Stimulated activated memory B cell treated with anti-CD40 and anti-IgM and Interleukin-4, amounts not matched to agents 10 μg/mL and 1 μg/mL and 100 μg/mL, for 72 hours (primary cell): ENCODE results near the gene FRY.

Source experiments
- ATAC-seq: fragments of 150-1000 bp; cut with Tn5 transposase; 2 replicates; pipeline ENCODE4 v1.10.0; 2021
- H3K27ac Mint-ChIP-seq: one replicate; pipeline ENCODE4 v1.8.0; 2022; ENCODE audit warnings: mild to moderate bottlenecking, mixed read lengths
- H3K27me3 Mint-ChIP-seq: one replicate; pipeline ENCODE4 v1.8.0; 2022; ENCODE audit warnings: mixed read lengths
- H3K36me3 Mint-ChIP-seq: one replicate; pipeline ENCODE4 v1.8.0; 2022; ENCODE audit warnings: mixed read lengths
- H3K4me1 Mint-ChIP-seq: one replicate; pipeline ENCODE4 v1.8.0; 2022; ENCODE audit warnings: mixed read lengths
- H3K4me3 Mint-ChIP-seq: one replicate; pipeline ENCODE4 v1.8.0; 2022; ENCODE audit warnings: mild to moderate bottlenecking, moderate library complexity, mixed read lengths
- H3K9me3 Mint-ChIP-seq: one replicate; pipeline ENCODE4 v1.8.0; 2022; ENCODE audit warnings: mixed read lengths

The FRY gene

GRCh38 chr13:32203736-32204135, 172.2 kb downstream of the FRY start:
- no peak for ATAC-seq
- Mint-ChIP-seq H3K36me3 (no peaks in the 10 kb centered on the region), H3K27ac (no peak overlapping the region), H3K9me3 (no peaks in the 10 kb centered on the region), H3K4me3 (no peak overlapping the region), H3K4me1 (no peaks in the 10 kb centered on the region), H3K27me3 (no peaks in the 10 kb centered on the region)

GRCh38 chr13:32205431-32206096, 174.0 kb downstream of the FRY start:
- Mint-ChIP-seq H3K4me1 (no peaks in the 10 kb centered on the region), H3K4me3 (no peak overlapping the region), H3K27me3 (no peaks in the 10 kb centered on the region), H3K27ac (no peak overlapping the region), H3K9me3 (no peaks in the 10 kb centered on the region), H3K36me3 (no peaks in the 10 kb centered on the region)
- no peak for ATAC-seq

- Mint-ChIP-seq H3K36me3 (no peaks in the 10 kb centered on the region), H3K27me3 (no peaks in the 10 kb centered on the region), H3K9me3 (no peaks in the 10 kb centered on the region), H3K27ac (no peak overlapping the region), H3K4me3 (no peak overlapping the region), H3K4me1 (no peaks in the 10 kb centered on the region)
- ATAC-seq, result no peak
These were observed 174.6 kb downstream of the FRY start for GRCh38 chr13:32206097-32206740.

- ATAC-seq, result no peak
- no peak overlapping the region for H3K27ac Mint-ChIP-seq
- no peaks in the 10 kb centered on the region for H3K27me3 Mint-ChIP-seq
- no peak overlapping the region for H3K4me3 Mint-ChIP-seq
- no peaks in the 10 kb centered on the region for H3K4me1 Mint-ChIP-seq
- H3K36me3 Mint-ChIP-seq, result no peaks in the 10 kb centered on the region
- no peaks in the 10 kb centered on the region for H3K9me3 Mint-ChIP-seq
These were observed 177.3 kb downstream of the FRY start for GRCh38 chr13:32208860-32209259.

GRCh38 chr13:32209652-32210051, 178.1 kb downstream of the FRY start:
- peaks cover 2% of the 10 kb centered on the region for H3K36me3 Mint-ChIP-seq
- no peak overlapping the region for H3K27ac Mint-ChIP-seq
- no peak overlapping the region for H3K4me3 Mint-ChIP-seq
- no peaks in the 10 kb centered on the region for H3K27me3 Mint-ChIP-seq
- no peaks in the 10 kb centered on the region for H3K9me3 Mint-ChIP-seq
- H3K4me1 Mint-ChIP-seq, result no peaks in the 10 kb centered on the region
- ATAC-seq, result no peak

GRCh38 chr13:32210101-32210500, 178.5 kb downstream of the FRY start:
- H3K4me1 Mint-ChIP-seq, result no peaks in the 10 kb centered on the region
- H3K36me3 Mint-ChIP-seq, result peaks cover 4% of the 10 kb centered on the region
- no peak overlapping the region for H3K27ac Mint-ChIP-seq
- no peaks in the 10 kb centered on the region for H3K27me3 Mint-ChIP-seq
- no peak for ATAC-seq
- no peak overlapping the region for H3K4me3 Mint-ChIP-seq
- H3K9me3 Mint-ChIP-seq, result no peaks in the 10 kb centered on the region

GRCh38 chr13:32211813-32212212, 180.2 kb downstream of the FRY start:
- no peaks in the 10 kb centered on the region for H3K4me1 Mint-ChIP-seq
- peaks cover 4% of the 10 kb centered on the region for H3K36me3 Mint-ChIP-seq
- ATAC-seq, result no peak
- H3K9me3 Mint-ChIP-seq, result no peaks in the 10 kb centered on the region
- H3K4me3 Mint-ChIP-seq, result no peak overlapping the region
- H3K27ac Mint-ChIP-seq, result no peak overlapping the region
- no peaks in the 10 kb centered on the region for H3K27me3 Mint-ChIP-seq

- Mint-ChIP-seq H3K27me3 (no peaks in the 10 kb centered on the region), H3K9me3 (no peaks in the 10 kb centered on the region), H3K4me3 (no peak overlapping the region), H3K4me1 (no peaks in the 10 kb centered on the region), H3K27ac (no peak overlapping the region), H3K36me3 (peaks cover 4% of the 10 kb centered on the region)
- ATAC-seq, result no peak
These were observed 180.8 kb downstream of the FRY start for GRCh38 chr13:32212421-32212820.

GRCh38 chr13:32213626-32214025, 182.1 kb downstream of the FRY start:
- Mint-ChIP-seq H3K27ac (no peak overlapping the region), H3K27me3 (no peaks in the 10 kb centered on the region), H3K9me3 (no peaks in the 10 kb centered on the region), H3K36me3 (peaks cover 4% of the 10 kb centered on the region), H3K4me3 (no peak overlapping the region), H3K4me1 (no peaks in the 10 kb centered on the region)
- ATAC-seq, result no peak

GRCh38 chr13:32214071-32214470, 182.5 kb downstream of the FRY start:
- H3K27ac Mint-ChIP-seq, result no peak overlapping the region
- H3K36me3 Mint-ChIP-seq, result peaks cover 4% of the 10 kb centered on the region
- H3K4me1 Mint-ChIP-seq, result no peaks in the 10 kb centered on the region
- H3K4me3 Mint-ChIP-seq, result no peak overlapping the region
- ATAC-seq, result no peak
- no peaks in the 10 kb centered on the region for H3K27me3 Mint-ChIP-seq
- no peaks in the 10 kb centered on the region for H3K9me3 Mint-ChIP-seq

- H3K36me3 Mint-ChIP-seq, result peaks cover 4% of the 10 kb centered on the region
- ATAC-seq, result no peak
- no peaks in the 10 kb centered on the region for H3K4me1 Mint-ChIP-seq
- no peak overlapping the region for H3K4me3 Mint-ChIP-seq
- H3K9me3 Mint-ChIP-seq, result no peaks in the 10 kb centered on the region
- no peaks in the 10 kb centered on the region for H3K27me3 Mint-ChIP-seq
- no peak overlapping the region for H3K27ac Mint-ChIP-seq
These were observed 184.7 kb downstream of the FRY start for GRCh38 chr13:32216281-32216680.

GRCh38 chr13:32222046-32222676, 190.6 kb downstream of the FRY start:
- Mint-ChIP-seq H3K27ac (no peak overlapping the region), H3K27me3 (no peaks in the 10 kb centered on the region), H3K4me3 (no peak overlapping the region), H3K36me3 (no peaks in the 10 kb centered on the region), H3K9me3 (no peaks in the 10 kb centered on the region), H3K4me1 (no peaks in the 10 kb centered on the region)
- peak; percentile 45 for ATAC-seq

- Mint-ChIP-seq H3K4me1 (no peaks in the 10 kb centered on the region), H3K4me3 (no peak overlapping the region), H3K9me3 (no peaks in the 10 kb centered on the region), H3K36me3 (no peaks in the 10 kb centered on the region), H3K27me3 (no peaks in the 10 kb centered on the region), H3K27ac (no peak overlapping the region)
- no peak for ATAC-seq
These were observed 193.3 kb downstream of the FRY start for GRCh38 chr13:32224916-32225315.

- Mint-ChIP-seq H3K4me3 (no peak overlapping the region), H3K36me3 (no peaks in the 10 kb centered on the region), H3K9me3 (no peaks in the 10 kb centered on the region), H3K4me1 (no peaks in the 10 kb centered on the region), H3K27me3 (no peaks in the 10 kb centered on the region), H3K27ac (no peak overlapping the region)
- ATAC-seq, result no peak
These were observed 193.9 kb downstream of the FRY start for GRCh38 chr13:32225481-32225931.

- ATAC-seq, result no peak
- H3K4me1 Mint-ChIP-seq, result no peaks in the 10 kb centered on the region
- no peak overlapping the region for H3K27ac Mint-ChIP-seq
- no peaks in the 10 kb centered on the region for H3K9me3 Mint-ChIP-seq
- no peak overlapping the region for H3K4me3 Mint-ChIP-seq
- H3K36me3 Mint-ChIP-seq, result peaks cover 5% of the 10 kb centered on the region
- H3K27me3 Mint-ChIP-seq, result no peaks in the 10 kb centered on the region
These were observed 196.9 kb downstream of the FRY start for GRCh38 chr13:32228330-32229041.
